Stimulated activated CD8-positive, alpha-beta memory T cell treated with anti-CD3 and anti-CD28 coated beads, Interleukin-4, amount 100 ng/mL, for 4 hours (primary cell): ENCODE measurements around the gene CPXM1.
"Not testable (repeated sequence)": the region's sequence is repeated elsewhere in the genome, so short reads cannot be mapped to it uniquely, and the experiment has no call there.

Experiments
- DNase-seq, 2 donors: peaks; one replicate each; pipeline ENCODE4 v3.0.0-alpha.2; 2020; ENCODE audit warnings: low read depth in 2 of 2, low spot score in 1 of 2

Gene CPXM1

DNA sequence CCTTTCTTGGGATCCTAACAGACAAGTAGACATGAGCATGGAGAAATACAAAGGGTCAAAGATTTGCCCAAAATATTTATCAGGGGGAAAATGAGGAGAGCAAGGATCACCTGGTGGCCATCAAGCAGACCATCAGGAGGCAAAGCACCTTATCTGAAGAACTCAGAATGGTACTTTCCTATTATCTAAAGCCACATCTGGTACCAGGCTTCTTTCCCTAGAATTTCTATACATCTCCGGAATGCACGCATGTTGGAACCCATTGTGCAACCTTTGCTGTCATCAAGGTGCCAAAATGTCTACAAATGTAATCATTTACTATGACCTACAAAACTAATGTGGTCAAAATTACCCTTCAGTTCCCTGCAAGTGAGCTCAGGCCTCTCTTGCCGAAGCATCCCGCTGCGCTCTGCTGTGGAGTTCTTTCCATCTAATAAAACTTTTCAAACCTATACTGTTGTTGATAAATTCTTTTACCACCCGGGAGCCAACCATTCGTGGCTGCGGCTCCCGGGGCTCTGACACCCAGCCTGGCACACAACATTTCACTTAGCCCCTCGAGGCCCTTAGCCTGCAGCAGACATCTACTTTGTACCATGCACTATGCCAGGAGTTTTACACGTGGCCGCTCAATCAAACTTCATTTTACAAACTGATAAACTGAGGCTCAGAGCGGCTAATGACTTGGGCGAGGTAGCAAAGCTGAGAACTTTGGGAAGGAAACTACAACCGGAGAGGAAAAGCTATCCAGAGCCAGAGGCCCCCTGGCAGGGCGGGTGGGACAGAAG lies 3.8 kb upstream of the CPXM1 start:
- DNase-seq: no peak

DNA sequence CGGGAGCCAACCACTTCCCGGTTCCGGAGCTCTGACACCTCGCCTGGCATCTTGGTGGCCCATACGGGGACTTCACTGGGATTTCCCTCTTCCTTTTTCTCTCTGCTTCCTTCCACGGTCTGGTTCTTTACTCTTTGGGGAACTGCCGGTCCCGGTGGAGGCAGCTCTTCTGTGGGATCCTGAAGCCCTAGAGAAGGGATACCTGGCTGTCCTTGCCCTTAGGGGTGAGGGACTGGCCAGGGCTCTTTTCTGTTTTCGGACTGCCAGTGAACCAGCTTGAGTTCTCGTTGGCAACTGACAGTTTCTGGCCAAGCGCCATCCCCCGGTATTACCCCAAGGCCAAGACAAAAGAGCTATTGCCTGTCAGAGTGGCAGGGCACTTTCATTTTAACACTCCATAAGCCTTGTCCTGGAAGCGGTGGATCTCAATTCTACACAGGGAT lies 880 bp upstream of the CPXM1 start:
- DNase-seq: no peak

DNA sequence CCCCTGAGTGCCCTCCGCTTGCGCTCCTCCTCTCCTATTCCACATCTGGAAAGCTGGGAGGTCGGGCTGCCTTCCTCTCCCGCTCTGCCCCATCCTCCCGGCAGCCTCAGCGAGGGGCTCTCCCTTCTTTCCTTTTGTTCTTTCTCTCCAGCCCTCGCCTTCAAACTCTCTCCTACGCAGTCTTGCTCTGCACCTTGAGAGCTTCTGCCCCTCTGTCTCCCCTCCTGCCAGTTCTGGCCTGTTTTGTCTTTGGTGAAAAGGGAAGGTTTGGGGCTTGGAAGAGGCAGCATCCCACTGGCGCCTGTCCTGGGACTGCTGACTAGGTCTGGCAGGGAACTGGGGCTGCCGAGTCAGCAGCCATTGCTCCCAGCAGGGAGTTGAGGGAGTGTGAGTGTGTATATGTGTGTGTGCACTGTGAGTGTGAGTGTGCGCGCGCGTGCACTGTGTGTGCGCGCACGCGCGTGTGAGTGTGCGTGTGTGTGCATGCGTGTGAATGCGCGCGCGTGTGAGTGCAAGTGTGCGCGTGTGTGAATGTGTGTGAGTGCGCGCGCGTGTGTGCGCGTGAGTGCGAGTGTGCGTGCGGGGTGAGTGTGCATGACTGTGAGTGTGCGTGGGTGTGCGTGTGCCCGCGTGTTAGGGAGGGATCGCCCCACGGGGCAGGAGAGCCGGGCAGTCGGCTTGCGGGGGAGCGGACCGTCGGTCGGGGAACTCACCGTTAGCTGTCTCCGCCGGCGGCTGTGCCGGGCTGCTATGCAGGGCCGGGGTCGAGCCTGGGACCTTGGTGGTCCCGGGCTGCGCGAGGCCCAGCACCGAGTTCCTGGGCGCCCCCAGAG lies 523 bp downstream of the CPXM1 start:
- DNase-seq: no peak

DNA sequence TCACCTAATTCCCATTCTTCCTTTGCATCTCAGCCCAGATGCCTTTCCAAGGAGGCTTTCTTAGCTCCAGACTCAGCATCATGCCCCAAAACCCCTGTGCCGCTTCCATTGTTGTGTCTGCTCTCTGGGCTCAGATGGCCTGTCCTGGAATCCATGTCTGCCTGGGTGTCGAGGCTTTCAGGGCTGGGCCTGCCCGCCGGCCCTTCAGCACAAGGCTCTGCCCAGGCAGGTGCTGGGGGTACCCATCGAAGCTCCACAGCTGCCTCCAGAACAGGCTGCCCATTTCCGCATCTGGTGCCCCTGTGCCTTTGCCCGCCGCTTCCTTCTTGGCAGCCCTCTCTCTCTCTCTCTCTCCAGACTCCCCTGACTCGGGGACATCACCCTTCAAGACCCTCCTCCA lies 1.2 kb downstream of the CPXM1 start:
- no peak for DNase-seq

DNA sequence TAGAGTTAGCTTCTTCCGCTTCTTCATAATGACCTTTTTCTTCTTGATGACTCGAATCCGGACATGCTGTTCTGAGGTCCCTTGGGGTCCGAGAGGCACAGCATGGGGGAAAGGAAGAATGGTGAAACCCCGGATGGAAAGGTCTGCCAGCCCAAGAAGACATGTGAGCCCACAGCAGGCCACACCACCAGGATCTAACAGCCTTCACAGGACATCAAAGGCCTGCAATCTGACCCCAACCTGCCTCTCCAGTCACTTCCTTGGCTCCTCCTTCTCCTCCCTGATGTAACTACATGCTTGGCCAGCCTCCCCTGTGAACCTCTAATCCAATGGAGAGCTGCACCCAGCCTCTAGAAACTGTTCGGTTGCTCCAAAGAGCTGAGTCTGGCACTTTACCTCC lies 1.6 kb downstream of the CPXM1 start:
- DNase-seq: no peak

DNA sequence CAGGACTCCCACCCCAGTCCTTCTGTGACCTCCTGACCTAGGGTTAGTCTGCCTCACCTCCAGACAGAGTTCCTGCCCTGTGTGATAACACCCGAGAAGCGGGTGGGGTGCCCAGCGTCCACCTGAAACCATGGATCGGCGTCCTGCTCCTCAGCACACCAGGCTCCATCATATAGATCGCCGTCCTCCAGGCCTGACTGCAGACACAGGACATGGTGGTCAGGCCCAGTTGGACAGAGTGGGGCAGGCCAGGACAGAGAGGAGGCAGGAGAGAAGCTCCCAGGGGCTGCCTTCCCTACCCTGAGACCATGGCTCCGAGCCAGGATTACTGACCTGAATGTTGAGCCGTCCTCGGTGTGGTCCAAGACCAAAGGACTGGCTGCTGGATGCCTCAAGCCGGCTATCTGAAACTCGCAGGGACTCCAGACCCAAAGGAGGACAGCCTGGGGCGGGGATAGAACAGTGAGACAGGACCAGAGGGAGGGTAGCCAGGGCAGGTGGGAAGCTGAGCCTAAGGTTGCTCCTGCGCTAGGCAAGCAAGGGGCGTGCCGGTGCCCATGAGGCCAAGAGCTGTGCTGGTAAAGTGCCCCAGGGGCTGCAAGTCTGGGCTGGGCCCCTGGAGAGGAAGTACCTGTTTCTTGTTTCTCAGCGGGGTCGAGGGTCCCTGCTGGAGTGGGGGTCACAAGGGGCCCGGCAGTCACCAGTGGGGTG lies 2.2 kb downstream of the CPXM1 start:
- DNase-seq: no peak

DNA sequence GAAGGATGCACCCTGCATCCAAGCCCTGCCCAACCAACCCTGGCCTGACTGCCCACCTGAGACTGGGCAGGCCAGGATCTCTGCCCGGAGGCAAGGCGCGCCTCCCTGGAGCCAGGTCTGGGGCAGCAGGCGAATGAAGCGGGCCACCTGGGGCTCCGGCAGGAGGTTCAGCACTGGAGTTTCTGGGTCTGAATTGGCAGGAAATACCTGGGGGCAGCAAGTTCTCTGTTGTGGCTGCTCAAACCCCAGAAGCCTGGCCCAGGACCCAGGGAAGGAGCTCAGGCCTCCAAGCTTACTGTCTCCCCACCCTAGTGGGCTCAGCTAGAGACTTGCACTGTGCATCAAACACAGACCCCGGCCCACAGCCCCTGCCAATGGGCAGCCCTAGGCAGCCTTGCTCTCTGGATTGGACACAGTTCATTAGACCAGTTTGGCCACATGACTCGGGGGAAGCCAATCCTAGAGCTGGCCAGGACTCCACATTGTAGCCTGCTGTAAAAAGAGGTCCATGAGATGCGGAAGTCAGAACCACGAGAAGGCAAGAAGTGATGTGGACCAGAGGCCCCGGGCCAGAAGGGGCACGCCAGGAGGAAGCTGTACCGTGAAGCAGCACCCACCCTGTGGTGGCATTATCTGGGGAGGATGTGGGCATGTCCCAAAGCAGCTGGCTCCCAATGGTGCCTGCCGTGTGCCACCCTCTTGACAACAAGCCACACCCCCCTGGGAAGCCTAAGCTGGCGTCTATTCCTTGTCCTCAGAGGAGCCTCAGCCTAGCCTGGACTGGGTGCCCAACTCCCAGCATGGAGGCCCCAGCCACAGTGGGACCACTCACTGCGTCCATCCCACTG lies 3.1 kb downstream of the CPXM1 start:
- no peak for DNase-seq

DNA sequence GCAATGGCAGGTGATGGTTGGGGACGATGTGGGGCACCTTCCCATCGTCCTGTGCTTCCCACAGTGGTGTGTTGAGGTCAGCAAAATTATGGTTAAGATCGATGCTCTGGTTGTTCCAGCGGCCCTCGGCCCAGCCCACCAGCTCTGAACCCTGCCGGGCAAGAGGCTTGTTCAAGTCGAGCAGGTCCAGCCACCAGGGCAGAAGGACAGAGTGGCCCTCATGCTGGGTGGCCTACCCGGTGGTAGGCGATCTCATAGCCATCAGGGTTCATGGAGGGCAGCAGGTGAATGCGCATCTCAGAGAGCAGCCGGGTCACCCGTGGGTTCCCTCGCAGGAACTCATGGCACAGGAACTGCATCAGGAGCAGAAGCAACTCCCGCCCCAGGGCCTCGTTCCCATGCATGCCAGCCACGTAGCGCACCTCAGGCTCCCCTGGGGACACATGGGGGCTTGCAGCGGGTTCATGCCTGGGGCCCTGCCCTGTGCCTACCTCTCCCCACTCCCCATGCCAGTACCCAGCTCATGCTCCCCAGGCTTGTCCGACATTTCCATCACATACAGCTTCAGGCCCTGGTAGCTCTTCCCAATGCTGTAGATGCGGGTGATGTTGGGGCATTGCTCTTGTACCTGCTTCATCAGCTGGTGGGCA lies 4.3 kb downstream of the CPXM1 start:
- no peak for DNase-seq

DNA sequence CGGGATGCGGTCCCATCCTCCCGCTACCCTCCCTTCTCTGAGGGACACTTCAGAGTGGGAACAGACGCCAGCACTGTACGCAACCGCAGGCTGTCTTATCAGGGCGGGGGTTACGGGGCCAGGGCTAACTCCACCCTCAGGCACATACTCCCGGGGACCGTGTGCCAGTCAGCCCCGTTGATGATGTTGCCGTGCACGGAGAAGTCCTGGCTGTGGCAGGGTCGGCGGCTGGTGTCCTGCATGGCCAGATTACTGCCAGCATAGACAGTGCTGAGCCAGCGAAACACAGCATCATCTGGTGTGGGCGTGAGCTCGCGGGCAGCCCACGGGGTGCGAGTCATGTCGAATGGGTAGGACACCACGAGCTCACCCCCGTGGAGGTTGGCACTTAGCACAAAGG lies 5.0 kb downstream of the CPXM1 start:
- no peak for DNase-seq

DNA sequence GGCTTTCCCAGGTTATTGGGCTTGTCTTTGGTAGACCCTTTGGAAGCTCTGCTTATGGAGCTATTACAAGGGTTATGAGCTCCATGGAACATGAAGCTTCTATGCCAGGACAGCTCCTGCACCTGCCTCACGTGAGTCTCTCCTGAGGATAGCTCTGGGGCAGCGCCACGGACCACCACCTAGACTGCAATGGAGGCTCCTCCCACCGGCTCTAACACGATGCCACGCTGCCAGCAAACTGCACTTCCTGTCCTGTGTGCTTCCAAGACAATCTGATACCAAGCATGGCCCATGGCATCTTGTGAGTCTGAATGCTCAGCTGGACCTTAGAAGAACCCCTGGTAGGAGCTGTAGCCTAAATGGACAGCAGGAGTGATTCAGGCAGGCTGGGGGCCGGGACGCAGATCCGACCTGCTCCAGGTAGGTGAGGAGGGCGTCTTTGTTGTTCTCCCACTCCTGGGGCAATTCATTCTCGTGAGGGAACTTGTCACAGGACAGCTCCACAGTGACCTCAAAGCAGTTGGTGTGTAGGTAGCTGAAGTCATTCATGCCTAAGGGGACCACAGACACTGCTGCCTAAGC lies 5.5 kb downstream of the CPXM1 start:
- no peak for DNase-seq

DNA sequence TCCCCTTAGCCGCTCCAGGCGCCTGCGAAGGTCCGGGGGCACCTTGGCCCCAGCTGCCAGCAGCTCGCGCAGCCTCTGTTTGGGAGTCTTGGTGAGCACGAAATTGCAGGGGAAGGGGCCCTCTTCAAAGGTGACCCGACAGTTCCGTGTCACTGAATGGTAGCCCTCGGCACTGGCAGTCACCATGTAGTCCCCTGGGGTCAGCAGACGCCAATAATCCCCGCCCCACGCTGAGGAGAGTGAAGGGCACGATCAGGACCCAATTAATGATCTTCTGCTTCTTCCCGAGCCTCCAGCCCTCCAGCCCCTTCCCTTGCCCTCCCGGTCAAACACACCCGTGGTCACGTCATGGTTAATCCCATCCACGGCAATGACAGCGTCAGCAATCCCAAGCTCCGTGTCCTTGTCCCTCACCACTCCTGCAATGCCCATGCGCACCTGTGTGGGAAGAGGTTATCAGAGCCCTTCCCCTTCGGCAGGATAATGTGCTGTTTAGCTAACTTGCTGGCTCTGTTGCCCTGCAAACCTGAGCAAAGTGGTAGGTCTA lies 6.2 kb downstream of the CPXM1 start:
- DNase-seq: no peak

DNA sequence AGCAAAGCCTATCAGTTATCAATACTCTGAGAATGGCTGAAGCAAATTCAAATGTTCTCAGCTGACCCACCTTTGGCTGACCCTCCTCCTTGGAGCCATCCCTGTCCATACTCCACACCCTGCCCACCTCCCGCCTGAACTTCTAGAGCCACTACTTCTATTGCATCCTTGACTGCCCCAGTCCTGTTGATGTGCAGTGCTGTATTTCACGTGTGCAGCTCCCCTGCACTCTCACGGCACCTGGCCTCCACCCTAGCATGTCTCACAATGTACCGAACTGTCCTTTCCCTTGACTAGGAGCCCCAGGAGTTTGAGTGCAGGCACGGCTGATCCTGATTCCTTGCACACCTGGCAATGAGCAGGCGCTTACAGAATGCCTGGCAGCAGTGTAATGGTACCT lies 7.0 kb downstream of the CPXM1 start:
- no peak for DNase-seq

DNA sequence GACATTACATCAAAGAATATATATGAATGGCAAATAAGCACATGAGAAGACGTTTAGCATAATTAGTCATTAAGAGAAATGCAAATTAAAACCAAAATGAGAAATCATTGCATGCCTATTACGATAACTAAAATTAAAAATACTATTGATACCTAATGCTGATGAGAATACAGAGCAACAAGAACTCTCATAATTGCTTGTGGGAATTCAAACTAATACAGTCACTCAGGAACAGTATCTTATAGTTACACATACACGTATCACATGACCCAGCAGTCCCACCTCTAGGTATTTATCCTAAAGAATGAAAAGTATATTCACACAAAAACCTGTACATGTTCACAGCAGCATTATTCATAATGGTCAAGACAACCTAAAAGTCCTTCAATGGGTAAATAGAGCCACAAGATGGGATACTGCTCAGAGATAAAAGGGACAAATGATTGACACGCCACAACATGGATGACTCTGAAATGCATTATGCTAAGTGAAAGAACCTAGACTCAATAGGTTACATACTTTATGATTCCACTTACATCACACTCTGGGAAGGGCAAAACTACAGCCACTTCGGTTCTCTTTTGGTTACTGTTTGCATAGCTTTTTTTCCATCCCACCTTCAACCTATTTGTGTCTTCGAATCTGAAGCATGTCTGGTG lies 16.4 kb downstream of the CPXM1 start:
- no peak for DNase-seq

DNA sequence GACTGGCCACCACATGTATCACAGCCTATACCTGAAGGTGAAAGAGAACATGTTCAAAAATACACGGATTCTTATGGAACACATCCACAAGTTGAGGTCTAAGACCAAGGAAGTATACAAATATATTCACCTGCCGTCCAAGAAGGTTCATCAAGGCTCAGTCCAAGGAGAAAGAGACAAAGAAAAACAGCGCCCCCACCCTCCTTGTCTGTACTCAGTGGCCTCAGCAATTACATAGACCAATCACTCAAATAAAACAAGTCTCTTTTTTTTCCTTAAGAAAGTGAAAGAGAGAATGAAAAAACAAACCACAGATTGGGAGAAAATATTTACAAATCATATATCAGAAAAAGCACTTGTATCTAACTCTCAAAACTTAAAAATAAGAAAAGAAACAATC lies 19.5 kb downstream of the CPXM1 start:
- no peak for DNase-seq

DNA sequence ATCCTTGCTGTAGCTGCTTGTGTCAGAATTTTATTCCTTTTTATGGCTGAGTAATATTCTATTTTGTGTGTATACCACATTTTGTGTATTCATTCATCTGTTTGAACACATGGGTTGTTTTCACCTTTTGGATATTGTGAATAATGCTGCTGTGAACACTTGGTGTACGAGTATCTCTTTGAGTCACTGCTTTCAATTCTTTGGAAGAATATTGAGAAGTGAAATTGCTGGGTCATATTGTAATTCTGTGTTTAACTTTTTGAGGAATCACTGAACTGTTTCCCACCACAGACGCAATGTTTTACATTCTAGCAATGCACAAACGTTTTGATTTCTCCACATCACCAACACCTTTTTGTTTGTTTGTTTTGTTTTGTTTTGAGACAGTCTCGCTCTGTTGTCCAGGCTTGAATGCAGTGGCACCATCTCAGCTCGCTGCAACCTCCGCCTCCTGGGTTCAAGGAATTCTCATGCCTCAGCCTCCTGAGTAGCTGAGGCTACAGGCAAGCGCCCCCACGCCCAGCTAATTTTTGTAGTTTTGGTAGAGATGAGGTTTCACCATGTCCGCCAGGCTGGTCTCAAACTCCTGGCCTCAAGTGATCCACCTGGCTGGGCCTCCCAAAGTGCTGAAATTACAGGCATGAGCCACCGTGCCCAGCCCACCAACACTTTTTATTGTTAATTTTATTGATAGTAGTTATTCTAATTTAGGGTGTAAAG lies 21.7 kb downstream of the CPXM1 start:
- no peak for DNase-seq

DNA sequence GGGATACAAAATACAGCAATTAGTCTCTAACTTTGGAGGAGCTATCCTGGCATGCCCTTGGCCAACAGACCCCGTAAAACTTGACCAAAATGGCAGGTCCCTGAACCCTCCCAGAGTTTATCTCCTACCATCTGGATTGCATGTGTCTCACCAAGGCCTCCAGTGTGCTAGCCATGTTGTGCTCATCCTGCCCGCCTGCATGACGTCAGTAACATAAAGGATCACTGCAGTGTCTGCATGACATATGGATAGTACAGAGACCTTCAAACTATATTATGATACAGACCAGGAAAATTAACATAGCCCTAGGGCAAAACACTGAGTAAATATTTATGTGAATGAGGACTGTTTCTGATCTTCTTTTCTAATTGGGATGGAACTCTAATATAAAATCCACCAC lies 25.3 kb downstream of the CPXM1 start:
- no peak for DNase-seq

DNA sequence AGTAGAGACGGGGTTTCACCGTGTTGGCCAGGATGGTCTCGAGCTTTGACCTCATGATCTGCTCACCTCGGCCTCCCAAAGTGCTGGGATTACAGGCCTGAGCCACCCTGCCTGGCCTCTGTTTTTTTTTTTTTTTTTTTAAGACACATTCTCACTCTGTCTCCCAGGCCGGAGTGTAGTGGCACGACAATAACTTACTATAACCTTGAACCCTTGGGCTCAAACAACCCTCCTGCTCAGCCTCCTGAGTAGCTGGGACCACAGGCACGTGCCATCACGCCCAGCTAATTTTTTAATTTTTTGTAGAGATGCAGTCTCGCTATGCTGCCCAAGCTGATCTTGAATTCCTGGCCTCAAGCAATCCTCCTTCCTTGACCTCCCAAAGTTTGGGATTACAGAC lies 26.6 kb downstream of the CPXM1 start:
- no peak for DNase-seq

DNA sequence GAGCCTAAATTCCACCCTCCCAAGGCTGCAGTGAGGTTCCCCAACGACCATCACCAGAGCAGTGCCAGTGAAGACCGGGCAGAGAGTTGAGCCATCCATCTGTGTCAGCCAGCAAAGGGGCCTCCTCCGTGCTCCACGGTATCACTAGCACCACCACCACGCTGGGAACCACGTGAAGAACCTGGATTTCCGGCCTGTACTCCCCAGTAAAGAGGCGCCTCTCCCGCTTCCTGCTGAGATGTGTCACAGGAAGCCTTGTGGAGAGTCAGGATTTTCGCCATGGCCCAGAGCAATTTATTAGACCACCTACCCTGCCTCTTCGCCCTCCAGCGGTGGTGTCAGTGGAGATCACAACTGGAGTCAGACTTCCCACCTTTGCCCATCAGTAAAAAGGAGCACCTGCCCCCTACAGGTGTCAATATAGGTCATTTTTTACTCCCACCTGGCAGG lies 28.8 kb downstream of the CPXM1 start:
- no peak for DNase-seq

DNA sequence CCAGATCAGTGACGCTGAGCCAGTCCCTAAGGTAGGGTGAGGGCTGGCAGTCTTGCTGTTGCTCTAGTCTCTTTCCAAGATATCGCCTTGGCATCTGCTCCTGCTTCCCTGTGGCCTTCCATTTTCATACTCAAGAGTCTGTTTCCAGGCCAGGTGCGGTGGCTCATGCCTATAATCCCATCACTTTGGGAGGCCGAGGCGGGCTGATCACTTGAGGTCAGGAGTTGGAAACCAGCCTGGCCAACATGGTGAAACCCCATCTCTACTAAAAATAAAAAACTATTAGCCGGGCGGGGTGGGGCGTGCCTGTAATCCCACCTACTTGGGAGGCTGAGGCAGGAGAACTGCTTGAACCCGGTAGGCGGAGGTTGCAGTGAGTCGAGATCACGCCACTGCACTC lies 30.3 kb downstream of the CPXM1 start:
- DNase-seq: not testable (repeated sequence)
